K562 (cell line): ENCODE measurements around the gene PPP1R12B. TPM values are rescaled to one million over a fixed set of nuclear protein-coding genes. Genes with fewer than 3 reads are reported as not detected.

ENCODE experiments used
- ATAC-seq: fragments of 200-7000 bp; cut with Tn5 transposase; 3 replicates; pipeline ENCODE4 v1.9.1; 2020; ENCODE audit warnings: moderate library complexity
- BruUV-seq: library from RNA; stranded (reverse); fragments of 400-500 nt; replicated peaks from 2 replicates; lab custom pipeline; 2021; lab: Mats Ljungman, UMichigan
- CTCF ChIA-PET: fragments of 300-600 bp; formaldehyde crosslinking; extraction: SDS; loops from one replicate; lab custom pipeline; 2021; ENCODE audit warnings: low intra/inter-chr PET ratio; lab: Yijun Ruan, JAX
- POLR2A ChIA-PET: fragments of 300-600, 350-650 bp; sonication (Branson Sonifier 250); formaldehyde crosslinking; extraction: SDS; loops from one replicate; lab custom pipeline; 2021; ENCODE audit warnings: antibody characterized with exemption, inconsistent platforms; lab: Yijun Ruan, JAX
- DNase-seq, 4 experiments: peaks; one replicate each; pipeline versions ENCODE4 v3.0.0 to v3.0.0-alpha.2; 2011 to 2018; ENCODE audit warnings: low spot score in 3 of 4, mixed read lengths in 3 of 4; ENCODE audit errors: extremely low read depth in 1 of 4
- FAIRE-seq: peaks from 2 replicates; lab custom pipeline; 2011; peaks lifted over from hg19 to GRCh38; lab: Jason Lieb, UNC
- H2AFZ ChIP-seq: 2 replicates; pipeline ENCODE4 v1.6.0; 2011; ENCODE audit warnings: low read depth, low read length, control low read depth, inconsistent platforms
- H3K27ac ChIP-seq: fragments of 200-600 bp; 3 replicates; pipeline ENCODE4 v1.8.0; 2011; ENCODE audit warnings: low read depth, mild to moderate bottlenecking, control low read depth, inconsistent platforms, low read length, moderate library complexity, mixed read lengths; ENCODE audit errors: extremely low read depth
- H3K27me3 ChIP-seq, 2 experiments: fragments of 300-600 bp in 1 of 2; 2 replicates in 1 of 2; 3 replicates in 1 of 2; pipeline versions ENCODE4 v1.6.0 to v1.8.0; 2011; ENCODE audit warnings: inconsistent platforms in 2 of 2, low read length in 2 of 2, mild to moderate bottlenecking in 1 of 2, mixed read lengths in 1 of 2, moderate library complexity in 1 of 2; ENCODE audit not compliant: control insufficient read depth in 2 of 2, insufficient read depth in 2 of 2
- H3K36me3 ChIP-seq: fragments of 300-600 bp; 3 replicates; pipeline ENCODE4 v1.8.0; 2011; ENCODE audit warnings: mild to moderate bottlenecking, low read length, inconsistent platforms; ENCODE audit not compliant: control insufficient read depth, insufficient read depth
- H3K4me1 ChIP-seq, 2 experiments: fragments of 200-600 bp in 1 of 2; replicated peaks in 1 of 2; 2 replicates in 1 of 2; 3 replicates in 1 of 2; pipeline versions ENCODE4 v1.5.1 to v1.8.0; 2011; ENCODE audit warnings: inconsistent platforms in 2 of 2, low read length in 2 of 2, mild to moderate bottlenecking in 1 of 2, mixed read lengths in 1 of 2, moderate library complexity in 1 of 2; ENCODE audit not compliant: control insufficient read depth in 2 of 2, insufficient read depth in 2 of 2
- H3K4me2 ChIP-seq: 2 replicates; pipeline ENCODE4 v1.6.1; 2011; ENCODE audit warnings: low read length, control low read depth, inconsistent platforms, mixed read lengths; ENCODE audit not compliant: insufficient read depth
- H3K4me3 ChIP-seq: fragments of 200-600 bp; sonication (generic), shearing (Covaris generic); 2 replicates; pipeline ENCODE4 v1.5.1; 2016; ENCODE audit warnings: control low read depth, inconsistent platforms
- H3K79me2 ChIP-seq: fragments of 200-600 bp; 3 replicates; pipeline ENCODE4 v1.8.0; 2011; ENCODE audit warnings: low read length, inconsistent platforms; ENCODE audit not compliant: control insufficient read depth, insufficient read depth
- H3K9ac ChIP-seq, 2 experiments: 2 replicates each; pipeline versions ENCODE4 v1.6.0 to v1.6.1; 2011; ENCODE audit warnings: low read depth in 2 of 2, low read length in 2 of 2, control low read depth in 1 of 2, inconsistent platforms in 1 of 2, mild to moderate bottlenecking in 1 of 2, mixed read lengths in 1 of 2; ENCODE audit not compliant: insufficient read depth in 1 of 2
- H3K9me1 ChIP-seq: one replicate; pipeline ENCODE4 v1.6.0; 2011; ENCODE audit warnings: inconsistent platforms, mild to moderate bottlenecking, low read length, moderate library complexity; ENCODE audit not compliant: control insufficient read depth, insufficient read depth
- H3K9me3 ChIP-seq: replicated peaks from 2 replicates; pipeline ENCODE4 v1.5.1; 2011; ENCODE audit warnings: low read depth, low read length, inconsistent platforms; ENCODE audit not compliant: control insufficient read depth, insufficient read depth
- H4K20me1 ChIP-seq: replicated peaks from 2 replicates; pipeline ENCODE4 v1.6.1; 2011; ENCODE audit warnings: low read length, inconsistent platforms, mixed read lengths; ENCODE audit not compliant: control insufficient read depth, insufficient read depth
- CEBPZ ChIP-seq: fragments of 150-350 bp; IDR thresholded peaks from 2 replicates; pipeline ENCODE4 v1.6.1; 2014; ENCODE audit warnings: low read depth, mild to moderate bottlenecking, low read length, borderline replicate concordance
- NFXL1 ChIP-seq: fragments of 450-650 bp; formaldehyde crosslinking; IDR thresholded peaks from 2 replicates; pipeline ENCODE4 v1.4.0; 2021; ENCODE audit warnings: mild to moderate bottlenecking
- TFAP4 ChIP-seq: sonication (generic); formaldehyde crosslinking; IDR thresholded peaks from 2 replicates; pipeline ENCODE4 v1.8.0; 2022; ENCODE audit warnings: missing genetic modification reagents, mild to moderate bottlenecking, moderate library complexity, borderline replicate concordance
- YY1 ChIP-seq, 3 experiments: IDR thresholded peaks; 2 replicates each; pipeline ENCODE4 v1.6.1; 2011; ENCODE audit warnings: low read length in 2 of 3, mild to moderate bottlenecking in 2 of 3, moderate library complexity in 2 of 3, borderline replicate concordance in 1 of 3, control low read depth in 1 of 3, low read depth in 1 of 3; ENCODE audit not compliant: insufficient read depth in 3 of 3, insufficient replicate concordance in 2 of 3, control insufficient read depth in 1 of 3, insufficient read length in 1 of 3; ENCODE audit errors: extremely low read depth in 1 of 3
- ZBTB43 ChIP-seq: sonication (generic); formaldehyde crosslinking; IDR thresholded peaks from 2 replicates; pipeline ENCODE4 v1.8.0; 2023; ENCODE audit warnings: mild to moderate bottlenecking, missing genetic modification reagents
- WGBS: fragments of 100-300 bp; shearing (Covaris generic); methylation state at CpG from one replicate; pipeline ENCODE4 v1.1.6; 2016; ENCODE audit warnings: low coverage, mixed read lengths; ENCODE audit not compliant: insufficient coverage; ENCODE audit errors: missing lambda C conversion rate; 5-methylcytosine and 5-hydroxymethylcytosine counted together
- in situ Hi-C: fragments of 300-500 bp; cut with MboI; formaldehyde crosslinking; loops from 4 replicates; pipeline ENCODE4 v1.15.0; 2018; ENCODE audit warnings: inconsistent platforms, mixed read lengths
- intact Hi-C: fragments of 100-400 bp; cut with micrococcal nuclease; formaldehyde crosslinking; loops from 2 replicates; pipeline ENCODE4 v1.14.2; 2022
- polyA plus RNA-seq, 8 experiments: library from polyadenylated mRNA; depleted of rRNA in 4 of 8; stranded (reverse) in 5 of 8; unstranded in 3 of 8; fragments of >200 nt; fragmentation: Nextera tagmentation in 2 of 8; fragmentation: Illumina TruSeq in 1 of 8; extraction: Ambion mirVana in 2 of 8; extraction: Trizol in 1 of 8; gene quantifications; 2 replicates each; pipeline versions ENCODE4 v1.2.1 to v1.2.3, GENCODE V29; 2011 to 2014; ENCODE audit warnings: inconsistent platforms in 1 of 8, missing spikeins in 1 of 8
- total RNA-seq, 7 experiments: library from RNA; depleted of rRNA in 6 of 7; stranded (reverse); fragments of >200 nt in 6 of 7; fragmentation: Illumina TruSeq in 2 of 7; extraction: Trizol in 2 of 7; gene quantifications; 2 replicates each; pipeline versions ENCODE4 v1.2.1 to v1.2.3, GENCODE V29; 2011 to 2021; ENCODE audit warnings: low replicate concordance in 1 of 7

The PPP1R12B gene
- total and polyA plus RNA-seq, 9 of the 15 experiments (the other 6 are each of a cell fraction or from before 2014, with no cell fraction given), result 0.73 to 16.9 (median 13.6) TPM

- no peak for TF ChIP-seq ZBTB43 (CRISPR knock-in tag)
Measured at GRCh38 chr1:202323731-202324130, 24.8 kb upstream of the PPP1R12B start (continued).

GRCh38 chr1:202324646-202325045 is 23.9 kb upstream of the PPP1R12B start:
- TF ChIP-seq TFAP4 (no peak), CEBPZ (no peak), NFXL1 (CRISPR knock-in tag) (no peak), YY1 (IDR thresholded peaks at IDR 0.05; ENCODE audit: borderline replicate concordance in 1 of 3, control insufficient read depth in 1 of 3, extremely low read depth in 1 of 3, insufficient read depth in 3 of 3, insufficient read length in 1 of 3, insufficient replicate concordance in 2 of 3, low read depth in 1 of 3, low read length in 2 of 3) (no peak)
- Histone ChIP-seq H3K36me3 (peaks cover 3% of the 10 kb centered on the region; the same call in 1 of the 3 replicates), H3K4me3 (no peak overlapping the region), H3K9ac (no peak overlapping the region), H3K9me3 (no peaks in the 10 kb centered on the region), H2AFZ (no peak overlapping the region), H3K4me2 (no peak overlapping the region), H3K79me2 (no peaks in the 10 kb centered on the region), H3K27me3 (peaks cover 5 to 10% of the 10 kb centered on the region in 2 experiments; a peak in 3 of 5 replicates), H3K4me1 (no peaks in the 10 kb centered on the region), H4K20me1 (0 out of 2 replicates have a peak, but pooled peaks cover 2% of the 10 kb centered on the region), H3K27ac (no peak overlapping the region), H3K9me1 (no peaks in the 10 kb centered on the region)
- ChIA-PET CTCF (interaction anchor here (0.6 kb wide), 1 partner anchor 13 kb away, joined by 3 read pairs; no protein-coding TSS in a partner anchor), POLR2A (interaction anchor here (0.9 to 2.1 kb wide), 3 partner anchors 11 to 313 kb away, joined by 3 to 4 read pairs (median 4); partner anchors contain the start of gene UBE2T)
- ATAC-seq, result no peak
- intact Hi-C loops, result no loop called here
- BruUV-seq, result no TSS peak
- no peak for DNase-seq
- FAIRE-seq, result no peak
- in situ Hi-C loops, result loop anchor here (25.0 kb wide), 1 partner anchor 112 kb away; no protein-coding TSS in a partner anchor
- WGBS, result 34% methylated on average over 2 of the region's 2 CpGs
